WTC11 (cell line): ENCODE results near the gene INPP5A.

Experiments
- CREM ChIP-seq: sonication (generic); formaldehyde crosslinking; IDR thresholded peaks from 2 replicates; pipeline ENCODE4 v1.8.1; 2022; ENCODE audit warnings: mild to moderate bottlenecking, missing genetic modification reagents, moderate library complexity
- CTCF ChIP-seq: fragments of 200-600 bp; IDR thresholded peaks from 2 replicates; pipeline ENCODE4 v1.8.0; 2022; ENCODE audit warnings: antibody characterized with exemption
- E2F5 ChIP-seq: sonication (generic); formaldehyde crosslinking; IDR thresholded peaks from 2 replicates; pipeline ENCODE4 v1.8.1; 2022; ENCODE audit warnings: mild to moderate bottlenecking, moderate library complexity, missing genetic modification reagents
- NR2C2 ChIP-seq: sonication (generic); formaldehyde crosslinking; IDR thresholded peaks from 2 replicates; pipeline ENCODE4 v1.8.0; 2022; ENCODE audit warnings: mild to moderate bottlenecking, missing genetic modification reagents
- ZNF317 ChIP-seq: sonication (generic); formaldehyde crosslinking; IDR thresholded peaks from 2 replicates; pipeline ENCODE4 v1.8.1; 2023; ENCODE audit warnings: low read depth, mild to moderate bottlenecking, moderate library complexity, missing genetic modification reagents, borderline replicate concordance

- TF ChIP-seq NR2C2 (CRISPR knock-in tag) (no peak), ZNF317 (CRISPR knock-in tag) (no peak), E2F5 (CRISPR knock-in tag) (no peak), CTCF (no peak), CREM (CRISPR knock-in tag) (no peak)
Observed at GRCh38 chr10:132628966-132629900, 91.6 kb downstream of the INPP5A start.
